Fibroblast of gingiva (primary cell): ENCODE data around the gene NRN1L.
"Not testable (repeated sequence)": the region's sequence is repeated elsewhere in the genome, so short reads cannot be mapped to it uniquely, and the experiment has no call there.

Experiments
- DNase-seq: peaks from one replicate; pipeline ENCODE4 v3.0.0-alpha.2; 2011; ENCODE audit warnings: low read depth

NRN1L gene

GRCh38 chr16:67860589-67861398 lies 23.9 kb upstream of the NRN1L start:
- no peak for DNase-seq

- no peak for DNase-seq
Measured at GRCh38 chr16:67861877-67862276, 22.8 kb upstream of the NRN1L start.

- DNase-seq: peak; percentile 55
Measured at GRCh38 chr16:67862623-67863583, 21.8 kb upstream of the NRN1L start.

GRCh38 chr16:67864044-67864443 lies 20.6 kb upstream of the NRN1L start:
- not testable (repeated sequence) for DNase-seq

- DNase-seq: no peak
Measured at GRCh38 chr16:67864594-67864993, 20.1 kb upstream of the NRN1L start.

- DNase-seq: peak; percentile 33
Measured at GRCh38 chr16:67865318-67865717, 19.4 kb upstream of the NRN1L start.

- DNase-seq: no peak
Measured at GRCh38 chr16:67868290-67868689, 16.4 kb upstream of the NRN1L start.

GRCh38 chr16:67869653-67870052 lies 15.0 kb upstream of the NRN1L start:
- no peak for DNase-seq

GRCh38 chr16:67871256-67871655 lies 13.4 kb upstream of the NRN1L start:
- DNase-seq: no peak

- DNase-seq: no peak
Measured at GRCh38 chr16:67872131-67872630, 12.5 kb upstream of the NRN1L start.

GRCh38 chr16:67872631-67873434 lies 11.9 kb upstream of the NRN1L start, which contains the start of gene EDC4:
TSS of gene EDC4 (plus strand) at chr16:67873052. CDS start at chr16:67873262, 210 bp downstream.
- peak; percentile 79 for DNase-seq

- DNase-seq: no peak
Measured at GRCh38 chr16:67873435-67874370, 11.0 kb upstream of the NRN1L start.

- DNase-seq: no peak
Measured at GRCh38 chr16:67874372-67874771, 10.3 kb upstream of the NRN1L start.

GRCh38 chr16:67877064-67877463 lies 7.6 kb upstream of the NRN1L start:
- DNase-seq: no peak

GRCh38 chr16:67878232-67878631 lies 6.5 kb upstream of the NRN1L start:
- no peak for DNase-seq

- no peak for DNase-seq
Measured at GRCh38 chr16:67878846-67879245, 5.8 kb upstream of the NRN1L start.

- no peak for DNase-seq
Measured at GRCh38 chr16:67879462-67879861, 5.2 kb upstream of the NRN1L start.

- no peak for DNase-seq
Measured at GRCh38 chr16:67879936-67880335, 4.7 kb upstream of the NRN1L start.

- no peak for DNase-seq
Measured at GRCh38 chr16:67880584-67880983, 4.1 kb upstream of the NRN1L start.

- DNase-seq: no peak
Measured at GRCh38 chr16:67881621-67882161, 3.0 kb upstream of the NRN1L start.
